ENCODE data around the gene UGT2B15. TPM values are rescaled to one million over a fixed set of nuclear protein-coding genes. Genes with fewer than 3 reads are reported as not detected.
"Not testable (repeated sequence)": the region's sequence is repeated elsewhere in the genome, so short reads cannot be mapped to it uniquely, and the experiment has no call there.

Gene UGT2B15
- total and polyA plus RNA-seq, 9 donors: 0.40 to 0.46 TPM; not detected in 7

- intact Hi-C loops (cut with DNase I): no loop called here
- H3K27me3 ChIP-seq: no peaks in the 10 kb centered on the region
Observed at GRCh38 chr4:68712207-68712606, 41.8 kb upstream of the UGT2B15 start.

DNA sequence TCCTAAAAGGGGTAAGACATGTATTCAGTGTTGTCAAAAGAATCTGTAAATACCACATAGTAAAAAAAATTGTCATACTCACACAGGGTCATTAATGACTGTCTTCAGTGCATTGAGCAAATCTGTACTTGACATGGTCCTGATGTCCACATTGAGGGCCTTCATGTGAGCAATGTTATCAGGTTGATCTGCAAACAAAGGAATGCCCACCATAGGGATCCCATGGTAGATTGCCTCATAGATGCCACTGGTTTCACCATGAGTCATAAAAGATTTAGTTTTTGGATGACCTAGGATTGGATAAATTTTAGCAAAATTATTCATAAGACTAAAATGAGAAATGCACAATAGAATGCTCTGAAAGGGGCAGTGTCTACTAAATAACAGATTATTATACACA lies 38.1 kb upstream of the UGT2B15 start:
- no peak for DNase-seq
- H3K36me3 ChIP-seq: no peaks in the 10 kb centered on the region
- no peaks in the 10 kb centered on the region for H3K4me1 ChIP-seq (ENCODE audit: insufficient read depth)
- intact Hi-C loops (cut with DNase I): no loop called here
- TF ChIP-seq EP300 (IDR thresholded peaks at IDR 0.05) (no peak), POLR2A (IDR thresholded peaks at IDR 0.05) (no peak)
- TF ChIP-seq, protein P1, sequence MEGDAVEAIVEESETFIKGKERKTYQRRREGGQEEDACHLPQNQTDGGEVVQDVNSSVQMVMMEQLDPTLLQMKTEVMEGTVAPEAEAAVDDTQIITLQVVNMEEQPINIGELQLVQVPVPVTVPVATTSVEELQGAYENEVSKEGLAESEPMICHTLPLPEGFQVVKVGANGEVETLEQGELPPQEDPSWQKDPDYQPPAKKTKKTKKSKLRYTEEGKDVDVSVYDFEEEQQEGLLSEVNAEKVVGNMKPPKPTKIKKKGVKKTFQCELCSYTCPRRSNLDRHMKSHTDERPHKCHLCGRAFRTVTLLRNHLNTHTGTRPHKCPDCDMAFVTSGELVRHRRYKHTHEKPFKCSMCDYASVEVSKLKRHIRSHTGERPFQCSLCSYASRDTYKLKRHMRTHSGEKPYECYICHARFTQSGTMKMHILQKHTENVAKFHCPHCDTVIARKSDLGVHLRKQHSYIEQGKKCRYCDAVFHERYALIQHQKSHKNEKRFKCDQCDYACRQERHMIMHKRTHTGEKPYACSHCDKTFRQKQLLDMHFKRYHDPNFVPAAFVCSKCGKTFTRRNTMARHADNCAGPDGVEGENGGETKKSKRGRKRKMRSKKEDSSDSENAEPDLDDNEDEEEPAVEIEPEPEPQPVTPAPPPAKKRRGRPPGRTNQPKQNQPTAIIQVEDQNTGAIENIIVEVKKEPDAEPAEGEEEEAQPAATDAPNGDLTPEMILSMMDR (IDR thresholded peaks at IDR 0.05): no peak
- no peak overlapping the region for H3K27ac ChIP-seq
- H3K27me3 ChIP-seq: no peaks in the 10 kb centered on the region
- no peak overlapping the region for H3K4me3 ChIP-seq
- no peaks in the 10 kb centered on the region for H3K9me3 ChIP-seq

More at GRCh38 chr4:68712207-68712606, 41.8 kb upstream of the UGT2B15 start:
- no peak overlapping the region for H3K4me3 ChIP-seq
- no peaks in the 10 kb centered on the region for H3K9me3 ChIP-seq
- no peaks in the 10 kb centered on the region for H3K4me1 ChIP-seq (ENCODE audit: insufficient read depth)
- no peaks in the 10 kb centered on the region for H3K36me3 ChIP-seq
- WGBS, 3 donors: 70 to 73% (median 70%) methylated on average over 3 of the region's 3 CpGs
- H3K27ac ChIP-seq: no peak overlapping the region
- DNase-seq: no peak
- no peak for TF ChIP-seq EP300 (IDR thresholded peaks at IDR 0.05)
- TF ChIP-seq, protein P1 (IDR thresholded peaks at IDR 0.05): no peak

DNA sequence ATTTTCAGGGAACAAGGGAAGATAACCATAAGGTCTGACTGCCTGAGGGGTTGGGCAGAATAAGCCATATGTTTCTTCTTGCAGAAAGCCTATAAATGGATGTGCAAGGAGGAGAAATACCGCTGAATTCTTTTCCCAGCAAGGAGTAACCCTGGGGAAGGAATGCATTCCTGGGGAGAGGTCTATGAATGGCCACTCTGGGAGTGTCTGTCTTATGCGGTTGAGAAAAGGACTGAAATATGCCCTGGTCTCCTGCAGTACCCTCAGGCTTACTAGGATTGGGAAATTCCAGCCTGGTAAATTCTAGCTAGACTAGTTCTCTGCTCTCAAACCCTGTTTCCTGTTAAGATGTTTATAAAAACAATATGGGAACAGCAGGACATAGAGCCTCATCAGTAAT lies 32.7 kb upstream of the UGT2B15 start:
- H3K4me1 ChIP-seq (ENCODE audit: insufficient read depth); H3K27me3 ChIP-seq; H3K27ac ChIP-seq; H3K4me3 ChIP-seq; intact Hi-C loops (cut with DNase I); H3K36me3 ChIP-seq; H3K9me3 ChIP-seq; DNase-seq: not testable (repeated sequence)
- WGBS, 3 donors: 75 to 79% (median 77%) methylated on average over 2 of the region's 2 CpGs

DNA sequence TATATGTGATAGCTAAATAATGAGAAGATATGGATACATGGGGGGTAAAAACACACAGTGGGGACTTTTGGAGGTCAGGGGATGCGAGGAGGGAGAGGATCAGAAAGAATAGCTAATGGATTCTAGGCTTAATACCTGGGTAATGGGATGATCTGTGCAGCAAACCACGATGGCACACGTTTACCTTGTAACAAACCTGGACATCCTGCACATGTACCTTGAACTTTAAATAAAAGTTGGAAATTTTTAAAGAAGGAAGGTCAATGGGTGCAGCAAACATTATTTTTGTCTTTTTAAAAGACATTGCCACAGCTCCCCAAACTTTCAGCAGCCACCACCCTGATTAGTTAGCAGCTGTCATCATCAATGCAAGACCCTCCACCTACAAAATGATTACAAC lies 29.7 kb upstream of the UGT2B15 start:
- DNase-seq: no peak
- TF ChIP-seq, protein P1 (IDR thresholded peaks at IDR 0.05): no peak
- TF ChIP-seq POLR2A (IDR thresholded peaks at IDR 0.05): no peak
- TF ChIP-seq EP300 (IDR thresholded peaks at IDR 0.05): no peak
- no peaks in the 10 kb centered on the region for H3K4me1 ChIP-seq (ENCODE audit: insufficient read depth)
- H3K9me3 ChIP-seq: no peaks in the 10 kb centered on the region
- no peak overlapping the region for H3K27ac ChIP-seq
- 71 to 77% (median 73%) methylated on average over 3 of the region's 3 CpGs for WGBS, 3 donors
- no peak overlapping the region for H3K4me3 ChIP-seq
- no peaks in the 10 kb centered on the region for H3K36me3 ChIP-seq
- intact Hi-C loops (cut with DNase I): no loop called here
- no peaks in the 10 kb centered on the region for H3K27me3 ChIP-seq

DNA sequence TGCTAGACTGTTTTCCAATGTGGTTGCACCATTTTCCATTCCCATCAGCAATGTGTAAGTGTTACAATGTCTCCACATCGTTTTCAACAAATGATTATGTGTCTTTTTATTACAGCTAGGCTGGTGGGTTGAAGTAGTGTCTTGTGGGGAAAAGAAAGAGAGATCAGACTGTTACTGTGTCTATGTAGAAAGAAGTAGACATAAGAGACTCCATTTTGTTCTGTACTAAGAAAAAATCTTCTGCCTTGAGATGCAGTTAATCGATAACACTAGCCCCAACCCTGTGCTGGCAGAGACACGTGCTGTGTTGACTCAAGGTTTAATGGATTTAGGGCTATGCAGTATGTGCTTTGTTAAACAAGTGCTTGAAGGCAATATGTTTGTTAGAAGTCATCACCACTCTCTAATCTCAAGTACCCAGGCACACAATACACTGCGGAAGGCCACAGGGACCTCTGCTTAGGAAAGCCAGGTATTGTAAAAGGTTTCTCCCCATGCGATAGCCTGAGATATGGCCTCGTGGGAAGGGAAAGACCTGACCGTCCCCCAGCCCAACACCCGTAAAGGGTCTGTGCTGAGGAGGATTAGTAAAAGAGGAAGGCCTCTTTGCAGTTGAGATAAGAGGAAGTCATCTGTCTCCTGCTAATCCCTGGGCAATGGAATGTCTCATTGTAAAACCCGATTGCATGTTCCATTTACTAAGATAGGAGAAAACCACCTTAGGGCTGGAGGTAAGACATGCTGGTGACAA lies 23.0 kb upstream of the UGT2B15 start:
- DNase-seq: no peak
- Histone ChIP-seq H3K4me3 (no peak overlapping the region), H3K27ac (no peak overlapping the region), H3K4me1 (ENCODE audit: insufficient read depth) (no peaks in the 10 kb centered on the region), H3K9me3 (no peaks in the 10 kb centered on the region), H3K36me3 (no peaks in the 10 kb centered on the region), H3K27me3 (no peaks in the 10 kb centered on the region)
- intact Hi-C loops (cut with DNase I): no loop called here
- TF ChIP-seq, protein P1 (IDR thresholded peaks at IDR 0.05): no peak
- TF ChIP-seq POLR2A (IDR thresholded peaks at IDR 0.05) (no peak), EP300 (IDR thresholded peaks at IDR 0.05) (no peak)
- 76 to 82% (median 78%) methylated on average over 9 of the region's 9 CpGs for WGBS, 3 donors

Data from ovary (tissue), 9 donors.